ENCODE results near the gene CFAP57. TPM values are rescaled to one million over a fixed set of nuclear protein-coding genes. Genes with fewer than 3 reads are reported as not detected.

CFAP57 gene
- total and polyA plus RNA-seq, 9 of the 15 experiments (the other 6 are each of a cell fraction or from before 2014, with no cell fraction given) = 0.04 to 0.22 (median 0.07) TPM; not detected in 3

DNA sequence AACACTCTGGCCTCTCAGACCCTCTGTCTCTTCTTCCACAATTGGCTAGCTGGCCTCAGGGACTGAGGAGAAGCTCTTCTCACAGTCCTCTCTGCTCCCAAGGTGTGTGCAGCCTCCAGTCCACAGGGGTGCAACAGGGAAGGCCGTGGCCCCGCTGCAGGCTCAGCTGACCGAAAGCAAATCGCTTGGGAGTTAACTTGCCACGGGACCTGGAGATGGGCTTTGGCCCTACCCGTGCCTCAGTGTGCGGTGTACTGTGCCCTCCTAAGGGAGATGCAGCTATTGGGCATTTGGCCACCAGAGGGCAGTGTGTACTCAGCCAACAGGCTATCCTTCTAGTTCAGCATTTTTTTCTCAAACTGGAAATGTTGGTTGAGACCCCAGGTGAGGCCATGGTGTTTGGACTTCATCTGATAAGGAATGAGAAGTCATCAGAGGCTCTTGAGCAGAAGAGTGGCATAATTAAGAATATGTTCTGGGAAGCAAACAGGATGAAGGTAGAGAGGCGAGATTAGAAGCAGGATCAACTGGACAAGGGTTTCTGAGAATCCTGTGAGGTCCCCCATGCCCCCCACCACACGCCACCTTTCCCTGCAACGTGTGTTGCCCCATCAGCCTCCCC, 55.1 kb downstream of the CFAP57 start (continued):
- TF ChIP-seq, protein P1, sequence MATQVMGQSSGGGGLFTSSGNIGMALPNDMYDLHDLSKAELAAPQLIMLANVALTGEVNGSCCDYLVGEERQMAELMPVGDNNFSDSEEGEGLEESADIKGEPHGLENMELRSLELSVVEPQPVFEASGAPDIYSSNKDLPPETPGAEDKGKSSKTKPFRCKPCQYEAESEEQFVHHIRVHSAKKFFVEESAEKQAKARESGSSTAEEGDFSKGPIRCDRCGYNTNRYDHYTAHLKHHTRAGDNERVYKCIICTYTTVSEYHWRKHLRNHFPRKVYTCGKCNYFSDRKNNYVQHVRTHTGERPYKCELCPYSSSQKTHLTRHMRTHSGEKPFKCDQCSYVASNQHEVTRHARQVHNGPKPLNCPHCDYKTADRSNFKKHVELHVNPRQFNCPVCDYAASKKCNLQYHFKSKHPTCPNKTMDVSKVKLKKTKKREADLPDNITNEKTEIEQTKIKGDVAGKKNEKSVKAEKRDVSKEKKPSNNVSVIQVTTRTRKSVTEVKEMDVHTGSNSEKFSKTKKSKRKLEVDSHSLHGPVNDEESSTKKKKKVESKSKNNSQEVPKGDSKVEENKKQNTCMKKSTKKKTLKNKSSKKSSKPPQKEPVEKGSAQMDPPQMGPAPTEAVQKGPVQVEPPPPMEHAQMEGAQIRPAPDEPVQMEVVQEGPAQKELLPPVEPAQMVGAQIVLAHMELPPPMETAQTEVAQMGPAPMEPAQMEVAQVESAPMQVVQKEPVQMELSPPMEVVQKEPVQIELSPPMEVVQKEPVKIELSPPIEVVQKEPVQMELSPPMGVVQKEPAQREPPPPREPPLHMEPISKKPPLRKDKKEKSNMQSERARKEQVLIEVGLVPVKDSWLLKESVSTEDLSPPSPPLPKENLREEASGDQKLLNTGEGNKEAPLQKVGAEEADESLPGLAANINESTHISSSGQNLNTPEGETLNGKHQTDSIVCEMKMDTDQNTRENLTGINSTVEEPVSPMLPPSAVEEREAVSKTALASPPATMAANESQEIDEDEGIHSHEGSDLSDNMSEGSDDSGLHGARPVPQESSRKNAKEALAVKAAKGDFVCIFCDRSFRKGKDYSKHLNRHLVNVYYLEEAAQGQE (IDR thresholded peaks at IDR 0.05; ENCODE audit: borderline replicate concordance) = peak; percentile 92
- TF ChIP-seq, protein P1 (CRISPR knock-in tag; IDR thresholded peaks at IDR 0.05; ENCODE audit: low read depth) = no peak
- TF ChIP-seq, protein P2, sequence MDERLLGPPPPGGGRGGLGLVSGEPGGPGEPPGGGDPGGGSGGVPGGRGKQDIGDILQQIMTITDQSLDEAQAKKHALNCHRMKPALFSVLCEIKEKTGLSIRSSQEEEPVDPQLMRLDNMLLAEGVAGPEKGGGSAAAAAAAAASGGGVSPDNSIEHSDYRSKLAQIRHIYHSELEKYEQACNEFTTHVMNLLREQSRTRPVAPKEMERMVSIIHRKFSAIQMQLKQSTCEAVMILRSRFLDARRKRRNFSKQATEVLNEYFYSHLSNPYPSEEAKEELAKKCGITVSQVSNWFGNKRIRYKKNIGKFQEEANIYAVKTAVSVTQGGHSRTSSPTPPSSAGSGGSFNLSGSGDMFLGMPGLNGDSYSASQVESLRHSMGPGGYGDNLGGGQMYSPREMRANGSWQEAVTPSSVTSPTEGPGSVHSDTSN (CRISPR knock-in tag; IDR thresholded peaks at IDR 0.05; ENCODE audit: low read depth) = no peak
- TF ChIP-seq, protein P2 (tag; conservative IDR thresholded peaks at IDR 0.05; ENCODE audit: low read depth) = no peak
- TF ChIP-seq SPI1 (IDR thresholded peaks at IDR 0.05; ENCODE audit: borderline replicate concordance, low read depth, low read length) (no peak), EGR1 (conservative IDR thresholded peaks at IDR 0.05) (no peak), MECOM (CRISPR knock-in tag; IDR thresholded peaks at IDR 0.05) (0 out of 2 replicates have a peak, but pooled peaks have one; percentile 15), GABPB2 (CRISPR knock-in tag; conservative IDR thresholded peaks at IDR 0.05) (no peak), CLOCK (CRISPR knock-in tag; IDR thresholded peaks at IDR 0.05; ENCODE audit: borderline replicate concordance) (no peak), PTRF (tag; IDR thresholded peaks at IDR 0.05) (no peak), ZNF165 (CRISPR knock-in tag; IDR thresholded peaks at IDR 0.05; ENCODE audit: borderline replicate concordance) (no peak), ZNF3 (CRISPR knock-in tag; IDR thresholded peaks at IDR 0.05) (no peak), SNRNP70 (optimal IDR thresholded peaks at IDR 0.05; ENCODE audit: low read depth, low read length) (no peak)

Measured in K562 (cell line).